ENCODE measurements around the gene ISG15. TPM values are rescaled to one million over a fixed set of nuclear protein-coding genes. Genes with fewer than 3 reads are reported as not detected.
"Not testable (repeated sequence)": the region's sequence is repeated elsewhere in the genome, so short reads cannot be mapped to it uniquely, and the experiment has no call there.

Gene ISG15
- total RNA-seq, 1 experiment from 2014 or later: 165 TPM

DNA sequence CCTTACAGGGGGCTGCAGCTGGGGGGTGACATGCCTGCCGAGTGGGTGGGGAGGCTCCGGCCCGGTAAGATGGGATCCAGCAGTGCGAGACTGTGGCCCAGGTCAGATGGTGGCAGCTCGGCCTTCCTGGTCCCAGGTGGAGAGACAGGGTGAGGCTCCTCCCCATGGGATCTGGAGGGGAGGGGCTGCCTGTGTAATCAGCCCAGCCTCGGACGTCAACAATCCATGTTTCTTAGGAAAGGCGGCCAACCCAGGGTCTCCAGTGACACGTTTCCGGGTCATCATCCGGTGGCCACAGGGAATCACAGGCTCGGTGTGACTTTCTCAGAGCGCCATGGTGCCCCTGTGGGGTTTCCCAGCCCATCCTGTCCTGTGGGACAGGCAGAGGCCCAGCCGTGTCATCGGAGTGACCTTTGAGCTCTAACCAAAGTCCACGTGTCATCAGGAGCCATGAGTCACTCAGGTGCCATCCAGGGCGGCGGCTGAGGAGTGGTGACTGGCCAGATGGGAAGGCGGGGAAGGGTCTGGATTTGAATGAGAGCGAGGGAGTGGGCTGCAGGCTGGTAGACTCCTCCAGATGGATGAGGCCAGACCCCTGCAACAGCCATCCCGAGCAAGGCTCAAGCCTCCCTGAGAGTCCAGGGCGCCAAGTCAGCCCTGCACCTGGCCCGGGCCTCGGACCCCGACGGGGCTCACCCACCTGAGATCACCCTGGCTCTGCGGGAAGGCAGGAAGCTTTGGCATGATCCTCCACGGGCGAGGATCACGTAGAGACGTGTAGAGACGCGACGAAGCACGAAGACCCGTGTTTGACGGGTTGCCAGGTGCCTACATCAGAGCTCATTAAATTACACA is 6.8 kb upstream of the ISG15 start:
- no TSS peak for BruUV-seq (replicated peaks)
- Mint-ChIP-seq H3K9me3 (ENCODE audit: low read depth, unreplicated experiment) (no peaks in the 10 kb centered on the region), H3K36me3 (ENCODE audit: insufficient read depth, unreplicated experiment) (peaks cover 25% of the 10 kb centered on the region), H3K4me1 (ENCODE audit: low read depth, unreplicated experiment) (peaks cover 22% of the 10 kb centered on the region), H3K27me3 (ENCODE audit: unreplicated experiment) (no peaks in the 10 kb centered on the region), H3K27ac (ENCODE audit: unreplicated experiment) (peak overlapping the region; percentile 44), H3K4me3 (ENCODE audit: low read depth, unreplicated experiment) (peak overlapping the region; percentile 49)
- DNase-seq: peak; percentile 51
- intact Hi-C loops (cut with micrococcal nuclease; ENCODE audit: unreplicated experiment): no loop called here
- CTCF ChIA-PET: interaction anchor here (0.9 kb wide), 1 partner anchor 58 kb away, joined by 3 read pairs; no protein-coding TSS in a partner anchor
- TF ChIP-seq, protein P1, sequence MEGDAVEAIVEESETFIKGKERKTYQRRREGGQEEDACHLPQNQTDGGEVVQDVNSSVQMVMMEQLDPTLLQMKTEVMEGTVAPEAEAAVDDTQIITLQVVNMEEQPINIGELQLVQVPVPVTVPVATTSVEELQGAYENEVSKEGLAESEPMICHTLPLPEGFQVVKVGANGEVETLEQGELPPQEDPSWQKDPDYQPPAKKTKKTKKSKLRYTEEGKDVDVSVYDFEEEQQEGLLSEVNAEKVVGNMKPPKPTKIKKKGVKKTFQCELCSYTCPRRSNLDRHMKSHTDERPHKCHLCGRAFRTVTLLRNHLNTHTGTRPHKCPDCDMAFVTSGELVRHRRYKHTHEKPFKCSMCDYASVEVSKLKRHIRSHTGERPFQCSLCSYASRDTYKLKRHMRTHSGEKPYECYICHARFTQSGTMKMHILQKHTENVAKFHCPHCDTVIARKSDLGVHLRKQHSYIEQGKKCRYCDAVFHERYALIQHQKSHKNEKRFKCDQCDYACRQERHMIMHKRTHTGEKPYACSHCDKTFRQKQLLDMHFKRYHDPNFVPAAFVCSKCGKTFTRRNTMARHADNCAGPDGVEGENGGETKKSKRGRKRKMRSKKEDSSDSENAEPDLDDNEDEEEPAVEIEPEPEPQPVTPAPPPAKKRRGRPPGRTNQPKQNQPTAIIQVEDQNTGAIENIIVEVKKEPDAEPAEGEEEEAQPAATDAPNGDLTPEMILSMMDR (IDR thresholded peaks at IDR 0.05; ENCODE audit: unreplicated experiment): no peak

DNA sequence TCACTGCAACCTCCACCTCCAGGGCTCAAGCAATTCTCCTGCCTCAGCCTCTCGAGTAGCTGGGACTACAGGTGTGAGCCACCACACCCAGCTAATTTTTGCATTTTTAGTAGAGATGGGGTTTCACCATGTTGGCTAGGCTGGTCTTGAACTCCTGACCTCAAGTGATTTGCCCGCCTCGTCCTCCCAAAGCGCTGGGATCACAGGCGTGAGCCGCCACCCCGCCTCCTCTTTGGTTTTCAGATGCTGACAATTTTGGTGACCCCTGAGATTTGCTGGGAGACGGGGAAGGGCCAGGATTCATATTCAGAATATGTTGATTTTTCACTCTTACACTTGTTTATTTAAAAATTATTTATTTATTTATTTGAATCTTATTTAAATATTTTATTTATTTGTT is 3.2 kb upstream of the ISG15 start:
- intact Hi-C loops (cut with micrococcal nuclease; ENCODE audit: unreplicated experiment); H3K9me3 Mint-ChIP-seq (ENCODE audit: low read depth, unreplicated experiment): not testable (repeated sequence)
- CTCF ChIA-PET: interaction anchor here (0.7 kb wide), 1 partner anchor 105 kb away, joined by 3 read pairs; no protein-coding TSS in a partner anchor

DNA sequence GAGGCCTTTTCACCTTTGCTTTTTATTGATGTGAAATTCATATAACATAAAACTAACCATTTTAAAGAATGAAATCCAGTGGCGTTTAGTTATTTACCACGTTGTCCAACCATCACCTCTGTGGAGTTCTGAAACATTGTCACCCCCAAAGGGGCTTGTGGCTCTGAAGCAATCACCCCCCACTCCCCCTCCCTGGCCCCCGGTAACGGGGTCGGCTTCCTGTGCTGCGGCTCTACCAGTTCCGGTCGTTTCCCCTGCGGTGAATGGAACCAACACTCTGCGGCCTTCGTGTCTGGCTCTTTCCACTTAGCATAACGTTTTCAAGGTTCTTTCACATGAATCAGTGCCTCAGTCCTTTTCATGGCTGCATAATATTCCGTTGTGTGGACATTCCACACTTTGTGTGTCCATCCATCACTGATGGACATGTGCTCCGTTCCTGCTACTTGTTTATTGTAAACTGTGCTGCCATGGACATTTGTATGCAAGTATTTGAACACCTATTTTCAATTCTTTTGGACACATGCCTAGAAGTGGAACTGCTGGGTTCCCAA is 1.8 kb upstream of the ISG15 start:
- H3K4me1 Mint-ChIP-seq (ENCODE audit: low read depth, unreplicated experiment): peaks cover 19% of the 10 kb centered on the region
- no TSS peak for BruUV-seq (replicated peaks)
- H3K27ac Mint-ChIP-seq (ENCODE audit: unreplicated experiment): no peak overlapping the region
- H3K9me3 Mint-ChIP-seq (ENCODE audit: low read depth, unreplicated experiment): no peaks in the 10 kb centered on the region
- peaks cover 22% of the 10 kb centered on the region for H3K36me3 Mint-ChIP-seq (ENCODE audit: insufficient read depth, unreplicated experiment)
- H3K27me3 Mint-ChIP-seq (ENCODE audit: unreplicated experiment): no peaks in the 10 kb centered on the region
- DNase-seq: no peak
- TF ChIP-seq, protein P1 (IDR thresholded peaks at IDR 0.05; ENCODE audit: unreplicated experiment): no peak
- intact Hi-C loops (cut with micrococcal nuclease; ENCODE audit: unreplicated experiment): no loop called here
- CTCF ChIA-PET: no interaction called here
- no peak overlapping the region for H3K4me3 Mint-ChIP-seq (ENCODE audit: low read depth, unreplicated experiment)

More for the DNA sequence above, 3.2 kb upstream of the ISG15 start:
- Mint-ChIP-seq H3K36me3 (ENCODE audit: insufficient read depth, unreplicated experiment) (peaks cover 29% of the 10 kb centered on the region), H3K4me1 (ENCODE audit: low read depth, unreplicated experiment) (peaks cover 28% of the 10 kb centered on the region)
- H3K4me3 Mint-ChIP-seq (ENCODE audit: low read depth, unreplicated experiment); H3K27ac Mint-ChIP-seq (ENCODE audit: unreplicated experiment); DNase-seq; BruUV-seq (replicated peaks); H3K27me3 Mint-ChIP-seq (ENCODE audit: unreplicated experiment): not testable (repeated sequence)

- DNase-seq; H3K27me3 Mint-ChIP-seq (ENCODE audit: unreplicated experiment); H3K9me3 Mint-ChIP-seq (ENCODE audit: low read depth, unreplicated experiment); intact Hi-C loops (cut with micrococcal nuclease; ENCODE audit: unreplicated experiment): not testable (repeated sequence)
- TSS peak; percentile 95 for BruUV-seq (replicated peaks)
- peak overlapping the region; percentile 93 for H3K27ac Mint-ChIP-seq (ENCODE audit: unreplicated experiment)
- CTCF ChIA-PET: interaction anchor here (0.6 to 0.7 kb wide), 2 partner anchors 16 to 47 kb away, joined by 3 read pairs; no protein-coding TSS in a partner anchor
- peaks cover 18% of the 10 kb centered on the region for H3K36me3 Mint-ChIP-seq (ENCODE audit: insufficient read depth, unreplicated experiment)
- H3K4me1 Mint-ChIP-seq (ENCODE audit: low read depth, unreplicated experiment): peaks cover 15% of the 10 kb centered on the region
- H3K4me3 Mint-ChIP-seq (ENCODE audit: low read depth, unreplicated experiment): peak overlapping the region; percentile 90
These were observed 577 bp upstream of the ISG15 start for GRCh38 chr1:1012736-1013104.

- TF ChIP-seq, protein P1 (IDR thresholded peaks at IDR 0.05; ENCODE audit: unreplicated experiment): no peak
- peak overlapping the region; percentile 90 for H3K4me3 Mint-ChIP-seq (ENCODE audit: low read depth, unreplicated experiment)
- no peaks in the 10 kb centered on the region for H3K9me3 Mint-ChIP-seq (ENCODE audit: low read depth, unreplicated experiment)
- H3K36me3 Mint-ChIP-seq (ENCODE audit: insufficient read depth, unreplicated experiment): peaks cover 21% of the 10 kb centered on the region
- BruUV-seq (replicated peaks): TSS peak; percentile 95
- intact Hi-C loops (cut with micrococcal nuclease; ENCODE audit: unreplicated experiment): no loop called here
- CTCF ChIA-PET: interaction anchor here (1.2 to 1.6 kb wide), 2 partner anchors 50 to 60 kb away, joined by 4 to 5 read pairs; partner anchors contain the start of gene RNF223
- peaks cover 15% of the 10 kb centered on the region for H3K4me1 Mint-ChIP-seq (ENCODE audit: low read depth, unreplicated experiment)
- DNase-seq: no peak
- H3K27me3 Mint-ChIP-seq (ENCODE audit: unreplicated experiment): no peaks in the 10 kb centered on the region
- H3K27ac Mint-ChIP-seq (ENCODE audit: unreplicated experiment): no peak overlapping the region
These were observed 788 bp downstream of the ISG15 start for GRCh38 chr1:1013922-1014648.

All from Calu3 (cell line).